HG02884 (cell line): ENCODE data around the gene SLC6A1.

Experiments
- ATAC-seq: cut with Tn5 transposase; IDR thresholded peaks from one replicate; pipeline ENCODE4 v1.9.1; 2021; ENCODE audit warnings: mild to moderate bottlenecking, moderate library complexity; ENCODE audit not compliant: unreplicated experiment

The SLC6A1 gene

DNA sequence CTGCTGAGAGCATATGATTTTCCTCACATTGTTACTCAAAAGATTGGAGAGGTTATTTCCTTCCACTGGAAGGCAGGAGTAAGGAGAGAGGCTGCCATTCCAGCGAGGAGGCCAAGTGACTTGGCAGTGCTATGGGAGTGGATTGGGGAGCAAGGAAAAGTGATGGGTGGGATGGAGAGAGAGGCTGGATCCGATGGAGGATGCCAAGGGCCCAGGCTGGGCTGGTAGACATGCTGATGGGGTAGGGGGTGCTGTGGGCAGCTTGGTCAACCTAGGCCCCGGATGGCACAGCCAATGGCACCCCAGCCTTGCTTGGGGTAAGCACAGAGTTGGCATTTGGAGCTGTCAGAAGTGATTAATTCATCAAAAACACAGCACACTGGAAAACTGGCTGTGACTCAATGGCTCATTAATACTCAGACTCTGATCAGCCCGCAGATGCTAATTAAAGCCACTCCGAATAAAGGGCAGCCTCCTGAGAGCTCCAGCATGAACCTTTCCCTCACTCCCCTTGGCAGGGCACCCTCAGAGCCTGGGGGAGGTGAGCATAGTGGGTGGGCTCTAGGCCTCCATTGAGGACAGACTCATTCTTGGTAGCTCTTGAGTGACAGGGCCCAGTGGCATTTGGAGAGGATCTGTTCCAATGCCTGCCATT lies 22.1 kb upstream of the SLC6A1 start:
- ATAC-seq: no peak

DNA sequence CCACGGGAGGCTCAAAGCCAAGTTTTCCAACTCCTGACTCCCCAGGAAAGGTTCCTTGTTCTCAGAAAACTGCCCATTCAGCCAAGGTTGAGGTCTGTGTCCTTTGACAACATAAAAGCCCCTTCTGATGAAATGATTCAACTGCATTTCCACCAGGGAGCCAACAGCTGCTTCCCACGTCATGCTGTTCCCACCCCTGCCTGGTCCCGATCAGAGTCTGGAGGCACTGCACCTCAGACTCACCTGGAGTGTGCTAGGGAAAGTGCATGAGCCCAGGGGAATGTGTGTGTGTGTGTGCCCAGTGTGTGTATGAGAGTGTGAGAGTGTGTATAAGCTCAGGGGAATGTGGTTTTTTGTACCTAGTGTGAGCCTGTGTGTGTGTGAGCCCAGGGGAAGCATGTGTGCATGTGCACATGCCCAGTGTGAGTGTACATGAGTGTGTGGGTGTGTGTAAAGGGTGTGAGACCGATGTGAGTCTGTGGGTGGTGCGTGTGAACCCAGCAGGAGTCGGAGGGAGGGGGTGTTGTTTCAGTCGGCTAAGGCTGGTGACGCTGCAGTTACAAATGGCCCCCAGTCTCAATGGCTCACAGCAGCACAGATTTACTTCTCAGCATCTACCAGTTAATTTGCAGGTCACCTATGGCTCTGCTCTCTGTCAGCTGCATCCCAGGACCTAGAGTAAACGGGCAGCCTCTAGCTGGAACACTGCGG lies 20.3 kb upstream of the SLC6A1 start:
- no peak for ATAC-seq

GRCh38 chr3:10973046-10973595 lies 19.4 kb upstream of the SLC6A1 start:
- ATAC-seq: no peak

DNA sequence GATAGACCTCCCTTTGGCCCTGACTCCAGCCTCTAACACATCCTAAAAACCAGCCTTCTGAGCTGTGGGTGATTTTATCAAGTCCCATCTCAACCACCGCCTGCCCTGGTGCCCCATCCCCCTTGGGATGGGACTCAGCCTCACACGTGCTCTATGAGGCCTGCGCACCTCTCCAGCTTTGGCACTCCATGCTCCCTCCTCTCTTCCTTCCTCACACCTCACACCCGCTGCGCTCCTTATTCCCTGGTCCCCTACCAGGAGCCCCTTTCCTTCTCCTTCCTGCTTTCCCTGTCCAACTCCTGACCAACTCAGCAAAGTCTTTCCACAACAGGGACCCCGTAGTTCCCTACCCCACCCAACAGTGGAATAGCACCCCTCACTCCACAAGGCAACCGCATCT lies 18.4 kb upstream of the SLC6A1 start:
- ATAC-seq: no peak

GRCh38 chr3:10974746-10975375 lies 17.7 kb upstream of the SLC6A1 start:
- no peak for ATAC-seq

GRCh38 chr3:10975695-10976234 lies 16.8 kb upstream of the SLC6A1 start:
- no peak for ATAC-seq

DNA sequence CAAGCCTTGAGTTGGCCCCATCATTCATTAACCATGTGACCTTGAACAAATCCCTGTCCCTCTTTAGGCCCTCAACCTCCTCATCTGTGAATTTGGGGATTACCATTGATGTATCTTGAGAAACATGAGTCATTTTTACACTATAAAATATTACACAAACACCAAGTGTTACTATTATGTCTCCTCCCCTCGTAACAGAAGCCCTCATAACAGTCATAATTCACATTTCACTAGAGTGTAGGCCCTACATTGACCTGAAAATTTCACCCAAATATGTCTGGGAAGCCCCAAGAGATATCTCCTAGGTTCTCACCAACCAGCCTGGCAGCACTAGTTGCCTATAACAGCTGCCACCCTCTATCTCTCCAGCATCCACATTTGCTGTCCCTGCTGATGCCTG lies 15.8 kb upstream of the SLC6A1 start:
- no peak for ATAC-seq

GRCh38 chr3:10977892-10978510 lies 14.5 kb upstream of the SLC6A1 start:
- ATAC-seq: no peak

DNA sequence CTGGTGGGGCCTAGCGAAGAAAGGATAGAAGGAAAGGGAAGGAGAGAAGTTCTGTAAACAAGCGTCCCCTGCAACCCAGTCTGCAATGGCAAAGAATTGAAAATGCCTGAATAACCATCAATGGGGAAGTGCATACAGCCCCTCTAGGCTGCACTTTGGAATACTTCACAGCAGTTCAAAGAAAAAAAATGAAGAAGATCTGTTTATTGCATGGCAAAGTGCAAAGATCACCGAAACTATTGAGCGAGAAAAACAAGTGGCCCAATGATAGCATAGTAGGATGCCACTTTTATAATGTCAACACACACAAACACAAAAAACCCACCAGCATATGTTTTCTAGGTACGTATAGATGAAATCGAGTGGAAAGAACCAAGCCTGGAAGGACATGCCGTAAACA lies 13.6 kb upstream of the SLC6A1 start:
- no peak for ATAC-seq

DNA sequence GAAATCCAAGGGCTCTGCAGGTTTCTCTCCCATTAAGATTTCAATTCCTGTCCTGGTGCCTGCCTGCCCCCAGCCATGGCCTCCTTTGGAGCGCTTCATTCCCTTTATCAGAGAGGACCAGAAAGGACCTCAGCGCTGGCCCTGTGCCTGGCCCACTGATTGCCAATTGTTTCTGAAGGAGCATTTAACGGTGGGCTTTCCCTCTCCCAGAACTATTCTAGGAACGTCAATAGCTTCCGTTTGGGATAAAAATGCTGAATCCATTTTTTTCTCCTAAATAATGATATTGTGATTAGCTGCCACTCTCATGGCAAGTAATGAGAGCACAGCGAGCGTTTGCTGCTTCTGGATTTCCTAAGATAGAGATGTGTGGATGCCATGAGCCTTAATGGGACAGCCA lies 12.2 kb upstream of the SLC6A1 start:
- no peak for ATAC-seq

- ATAC-seq: no peak
Measured at GRCh38 chr3:10981031-10981430, 11.5 kb upstream of the SLC6A1 start.

DNA sequence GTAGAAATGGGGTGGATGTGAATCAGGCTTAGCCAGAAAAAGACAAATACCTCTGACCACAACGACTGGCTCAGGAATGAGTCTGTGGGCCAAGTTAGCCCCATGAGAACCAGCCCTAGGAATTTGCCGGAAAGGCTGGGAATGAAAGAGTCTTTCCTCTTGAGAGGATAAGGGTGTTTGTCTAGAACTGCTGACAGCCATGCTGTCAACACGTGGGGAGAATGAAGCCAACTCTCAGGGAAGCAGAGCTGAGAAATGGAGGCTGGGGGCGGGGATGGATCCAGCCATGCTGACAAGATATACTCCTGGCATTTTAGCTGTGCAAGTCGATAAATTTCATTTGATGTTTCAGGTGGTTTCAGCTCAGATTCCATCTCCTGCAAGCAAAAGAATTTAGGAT lies 10.6 kb upstream of the SLC6A1 start:
- no peak for ATAC-seq

GRCh38 chr3:10982782-10983181 lies 9.8 kb upstream of the SLC6A1 start:
- ATAC-seq: no peak

GRCh38 chr3:10983219-10983916 lies 9.2 kb upstream of the SLC6A1 start:
- no peak for ATAC-seq

DNA sequence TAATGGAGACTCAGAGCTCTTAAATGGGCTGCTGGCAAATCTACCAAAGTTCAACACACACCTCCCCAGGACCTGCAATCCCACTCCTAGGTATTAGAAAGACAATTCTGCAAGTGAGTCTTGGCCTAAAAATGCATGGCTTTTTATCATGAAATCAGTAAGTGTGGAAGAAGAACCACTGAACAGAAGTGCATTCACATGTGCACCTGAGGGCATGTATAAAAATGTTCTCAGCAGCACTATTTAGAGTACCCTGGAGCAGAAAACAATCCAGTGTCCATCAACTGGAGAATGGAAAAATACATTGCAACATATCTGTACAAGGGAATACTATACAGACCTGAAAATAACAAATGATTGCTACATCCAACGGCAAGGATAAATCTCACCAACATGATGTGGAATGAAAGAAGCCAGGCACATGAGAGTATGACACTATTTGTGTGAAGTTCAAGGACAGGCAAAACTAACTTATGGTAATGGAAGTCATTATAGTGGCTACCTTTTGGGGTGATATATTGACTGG lies 8.1 kb upstream of the SLC6A1 start:
- no peak for ATAC-seq

GRCh38 chr3:10985181-10985580 lies 7.4 kb upstream of the SLC6A1 start:
- no peak for ATAC-seq

- no peak for ATAC-seq
Measured at GRCh38 chr3:10986592-10986991, 6.0 kb upstream of the SLC6A1 start.

- no peak for ATAC-seq
Measured at GRCh38 chr3:10988001-10988665, 4.4 kb upstream of the SLC6A1 start.

DNA sequence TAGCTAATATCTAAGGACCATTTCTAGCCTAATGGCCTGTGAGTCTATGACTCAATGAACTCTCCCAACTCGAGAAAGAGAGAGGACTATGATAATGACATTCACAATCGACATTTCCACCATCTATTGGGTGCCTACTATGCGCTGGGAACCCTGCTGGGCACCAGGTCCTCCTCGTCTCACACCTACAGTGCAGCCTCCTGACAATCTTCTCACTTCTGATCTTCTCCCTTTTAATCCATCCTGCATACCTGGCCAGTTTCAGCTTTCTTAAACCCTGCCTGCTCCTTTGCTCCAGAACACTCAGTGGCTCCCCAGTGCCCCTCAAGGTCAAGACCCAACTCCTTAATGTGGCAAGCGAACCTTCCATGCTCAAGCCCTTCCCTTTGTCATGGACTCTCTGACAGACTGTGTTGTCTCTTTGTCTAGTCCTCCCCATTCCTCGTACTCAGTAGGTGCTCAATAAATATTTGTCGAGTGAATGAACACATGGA lies 3.5 kb upstream of the SLC6A1 start:
- ATAC-seq: no peak
